Left lobe of liver (tissue), 2 donors: Measurements from ENCODE around the gene STX5. TPM values are rescaled to one million over a fixed set of nuclear protein-coding genes. Genes with fewer than 3 reads are reported as not detected.
"Not testable (repeated sequence)": the region's sequence is repeated elsewhere in the genome, so short reads cannot be mapped to it uniquely, and the experiment has no call there.

Experiments
- ATAC-seq: fragments of 200-7000 bp; cut with Tn5 transposase; one replicate; pipeline ENCODE4 v1.9.1; 2020; ENCODE audit warnings: mild to moderate bottlenecking, moderate library complexity
- DNase-seq: peaks from one replicate; pipeline ENCODE4 v3.0.0-alpha.2; 2020; ENCODE audit warnings: low spot score
- total RNA-seq: library from RNA; stranded (reverse); gene quantifications from one replicate; pipeline ENCODE4 v1.2.1, GENCODE V29; 2021
- donor health status: DM: no; HTN: no; CAD: no; lungs with moderate emphysema.
- donor health status: DM: no; HTN: yes; CAD: no.

Gene STX5
- total RNA-seq, 1 donor from 2014 or later: 23.8 TPM

DNA sequence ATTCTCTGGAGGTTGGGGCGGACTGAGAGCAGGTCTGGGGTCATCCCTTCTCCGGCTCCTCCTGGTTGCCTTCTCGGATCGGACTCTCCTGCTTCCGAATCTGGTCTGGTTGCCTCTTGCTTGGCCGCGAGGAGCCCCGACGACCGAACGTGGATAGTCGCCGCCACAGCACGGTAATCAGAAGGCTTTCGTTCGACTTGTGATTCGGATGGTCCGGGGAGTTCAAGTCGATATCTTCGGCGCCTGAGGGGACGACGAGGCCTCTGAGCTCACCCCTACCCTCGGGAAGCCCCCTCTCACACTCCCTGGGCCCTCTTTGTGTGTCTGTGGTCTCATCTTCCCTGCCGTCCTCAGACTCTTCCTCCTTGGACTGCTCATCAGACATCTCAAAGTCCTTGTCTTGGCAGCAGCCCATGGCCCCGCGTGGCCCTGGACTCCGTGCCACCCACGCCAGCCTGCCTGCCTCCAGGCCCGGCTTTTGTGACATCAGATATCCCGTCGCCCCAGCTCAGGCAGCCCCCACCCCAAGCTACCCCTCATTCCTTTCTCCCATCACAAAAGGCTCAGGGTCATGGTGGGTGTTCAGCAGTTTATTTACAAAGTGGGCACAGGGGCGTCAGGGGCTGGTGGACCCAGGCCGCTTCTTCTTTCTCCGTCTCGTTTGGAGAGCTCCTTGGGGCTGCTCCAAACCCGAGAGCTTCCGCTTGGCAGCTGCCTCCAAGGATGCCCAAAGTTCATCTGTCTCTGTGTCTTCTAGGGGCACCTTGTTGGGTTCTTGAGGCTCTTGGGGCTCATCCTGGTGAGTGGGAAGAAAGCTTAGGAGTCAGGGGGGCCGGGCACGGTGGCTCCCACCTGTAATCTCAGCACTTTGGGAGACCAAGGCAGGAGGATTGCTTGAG is 734 bp upstream of the STX5 start, which contains the start of gene TEX54:
Gene TEX54 (minus strand): TSS at position 506 of the 899 bp plus-strand sequence.
- DNase-seq (peak; percentile 72), ATAC-seq (peak; percentile 44)

- DNase-seq: no peak
- no peak for ATAC-seq
Measured at GRCh38 chr11:62830904-62831519, 839 bp downstream of the STX5 start.

- DNase-seq, ATAC-seq: not testable (repeated sequence)
Measured at GRCh38 chr11:62828130-62828529, 3.7 kb downstream of the STX5 start.

GRCh38 chr11:62823677-62824076 is 8.2 kb downstream of the STX5 start:
- ATAC-seq (no peak), DNase-seq (no peak)

DNA sequence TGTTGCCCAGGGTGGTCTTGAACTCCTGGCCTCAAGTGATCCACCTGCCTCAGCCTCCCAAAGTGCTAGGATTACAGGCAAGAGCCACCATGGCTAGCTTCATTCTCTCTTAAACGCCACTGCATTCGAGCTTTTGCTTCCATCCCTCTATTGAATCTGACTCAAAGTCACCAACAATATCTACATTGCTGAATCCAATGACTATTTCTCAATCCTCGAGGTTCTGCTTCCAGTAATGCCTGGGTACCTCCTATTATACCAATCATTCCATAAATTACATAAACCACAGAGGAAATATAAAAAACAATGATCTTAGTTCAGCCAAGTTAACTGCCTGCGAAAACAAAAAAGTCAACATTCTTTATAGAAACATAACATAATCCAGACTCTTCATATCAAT is 14.7 kb downstream of the STX5 start:
- ATAC-seq (no peak), DNase-seq (no peak)

DNA sequence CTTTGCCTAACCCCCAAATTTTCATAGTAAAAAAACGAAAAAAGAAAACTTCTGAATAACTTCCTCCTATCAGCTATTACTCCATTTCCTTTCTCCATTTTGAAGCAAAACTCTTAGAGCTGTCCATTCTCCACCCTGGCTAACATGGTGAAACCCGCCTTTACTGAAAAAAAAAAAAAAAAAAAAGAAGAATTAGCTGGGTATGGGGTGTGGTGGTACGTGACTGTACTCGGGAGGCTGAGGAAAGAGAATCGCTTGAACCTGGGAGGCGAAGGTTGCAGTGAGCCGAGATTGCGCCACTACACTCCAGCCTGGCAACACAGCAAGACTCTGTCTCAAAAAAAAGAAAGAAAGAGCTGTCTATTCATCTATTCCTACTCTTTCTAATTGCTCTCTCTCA is 15.3 kb downstream of the STX5 start:
- DNase-seq: no peak

DNA sequence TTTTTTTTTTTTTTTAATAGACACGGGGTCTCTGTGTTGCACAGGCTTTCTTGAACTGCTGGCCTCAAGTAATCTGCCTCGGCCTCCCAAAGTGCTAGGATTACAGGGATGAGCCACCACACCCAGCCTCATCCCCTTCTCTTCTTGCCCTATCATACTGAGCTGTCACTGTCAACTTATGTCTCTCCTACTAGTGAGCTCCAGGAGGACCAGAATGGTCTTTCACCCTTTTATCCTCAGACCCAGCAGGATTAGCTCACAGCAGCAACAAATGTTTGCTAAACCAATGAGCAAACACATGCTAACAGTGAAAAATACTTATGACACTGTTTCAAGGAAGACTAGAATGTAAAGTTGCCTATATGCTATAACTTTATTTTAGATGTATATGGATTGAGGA is 20.2 kb downstream of the STX5 start:
- ATAC-seq: no peak
- no peak for DNase-seq

More for the DNA sequence above, 15.3 kb downstream of the STX5 start:
- ATAC-seq: no peak

DNA sequence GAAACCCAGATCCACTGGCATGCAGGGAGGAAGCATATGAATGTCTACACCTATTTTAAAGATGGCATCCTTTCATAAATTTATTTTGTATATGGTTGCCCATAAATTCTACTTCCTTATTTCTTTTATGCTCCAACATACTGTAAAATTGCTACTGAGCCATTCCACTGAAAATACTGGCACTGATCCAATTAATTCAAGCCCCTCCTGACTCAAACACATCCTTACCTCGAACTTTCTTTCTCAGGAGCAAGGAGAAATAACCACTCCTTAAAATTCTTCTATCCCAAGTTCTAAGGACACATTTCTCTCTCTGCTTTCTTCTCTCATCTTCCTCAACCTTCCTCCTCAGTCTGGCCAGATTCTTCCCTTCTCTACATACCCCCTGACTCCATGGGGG is 21.1 kb downstream of the STX5 start:
- no peak for DNase-seq
- ATAC-seq: no peak

DNA sequence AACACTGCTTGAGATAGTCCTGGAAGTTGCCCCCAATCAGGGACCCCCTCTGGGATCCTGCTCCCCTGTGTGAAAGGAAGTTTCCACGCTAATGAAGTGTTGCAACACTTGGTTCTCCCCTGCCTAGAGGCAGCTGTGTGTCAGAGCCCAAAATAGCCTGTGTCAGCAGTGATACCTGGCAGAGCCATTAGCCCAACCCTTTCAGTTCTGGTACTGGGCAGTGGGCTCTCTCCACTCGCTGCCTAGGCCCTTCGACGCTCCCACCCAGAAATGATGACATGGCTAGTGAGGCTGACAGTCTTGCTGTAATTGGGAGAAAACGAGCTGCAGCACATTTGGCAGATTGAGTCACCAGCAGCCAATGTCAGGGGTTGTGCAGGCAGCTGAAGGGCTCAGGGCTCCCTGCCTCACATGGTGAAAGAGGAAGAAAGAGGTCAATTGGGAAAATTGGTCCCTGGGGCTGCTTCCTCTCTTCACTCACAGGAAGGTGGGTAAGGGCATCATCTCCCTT is 25.2 kb downstream of the STX5 start:
- peak; percentile 49 for ATAC-seq

GRCh38 chr11:62805961-62806441 is 25.9 kb downstream of the STX5 start:
- no peak for ATAC-seq
- no peak for DNase-seq

More for the DNA sequence above, 25.2 kb downstream of the STX5 start:
- peak; percentile 51 for DNase-seq

DNA sequence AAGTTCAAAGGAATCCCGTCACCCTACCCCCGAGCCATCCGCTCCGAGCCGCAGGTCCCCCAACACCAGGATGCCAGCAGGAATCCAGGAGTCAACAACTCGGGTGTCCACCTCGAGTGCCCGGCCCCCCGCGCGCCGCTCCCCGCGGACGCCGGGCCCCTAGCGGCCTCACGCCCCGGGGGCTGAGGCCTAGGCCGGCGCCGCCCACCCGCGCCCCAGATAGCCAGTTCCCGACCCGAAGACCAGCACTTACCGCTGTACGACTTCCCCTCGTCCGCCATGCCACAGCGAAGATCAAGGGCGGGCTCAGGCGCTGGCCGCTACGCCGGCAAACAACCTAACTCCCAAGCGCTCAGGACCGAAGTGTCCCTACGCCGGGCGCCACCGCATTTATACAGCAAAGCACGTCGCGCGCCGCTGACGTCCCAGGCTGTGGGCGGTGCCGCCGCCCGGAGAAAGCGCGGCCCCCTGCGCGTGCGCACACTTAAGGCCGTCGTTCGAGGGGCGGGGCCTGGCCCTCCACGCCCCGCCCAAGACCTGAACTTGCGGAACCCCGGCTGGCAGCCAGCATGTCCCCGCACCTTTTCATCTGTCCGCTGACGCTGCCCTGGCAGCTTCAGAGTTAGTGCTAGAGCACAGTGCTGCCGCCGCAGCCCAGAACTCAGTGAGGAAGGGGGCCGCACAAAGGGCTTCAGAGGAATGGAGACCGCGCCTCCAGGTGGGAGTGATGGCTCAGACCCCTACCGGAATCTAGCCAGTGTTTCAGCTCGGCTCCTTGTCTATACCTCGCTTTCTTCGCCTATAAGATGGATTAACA is 26.6 kb downstream of the STX5 start, which contains the start of gene NXF1:
Gene NXF1 (minus strand): TSS at position 365 of the 817 bp plus-strand sequence. CDS start 84 bp downstream, at position 281.
- peak; percentile 90 for ATAC-seq

DNA sequence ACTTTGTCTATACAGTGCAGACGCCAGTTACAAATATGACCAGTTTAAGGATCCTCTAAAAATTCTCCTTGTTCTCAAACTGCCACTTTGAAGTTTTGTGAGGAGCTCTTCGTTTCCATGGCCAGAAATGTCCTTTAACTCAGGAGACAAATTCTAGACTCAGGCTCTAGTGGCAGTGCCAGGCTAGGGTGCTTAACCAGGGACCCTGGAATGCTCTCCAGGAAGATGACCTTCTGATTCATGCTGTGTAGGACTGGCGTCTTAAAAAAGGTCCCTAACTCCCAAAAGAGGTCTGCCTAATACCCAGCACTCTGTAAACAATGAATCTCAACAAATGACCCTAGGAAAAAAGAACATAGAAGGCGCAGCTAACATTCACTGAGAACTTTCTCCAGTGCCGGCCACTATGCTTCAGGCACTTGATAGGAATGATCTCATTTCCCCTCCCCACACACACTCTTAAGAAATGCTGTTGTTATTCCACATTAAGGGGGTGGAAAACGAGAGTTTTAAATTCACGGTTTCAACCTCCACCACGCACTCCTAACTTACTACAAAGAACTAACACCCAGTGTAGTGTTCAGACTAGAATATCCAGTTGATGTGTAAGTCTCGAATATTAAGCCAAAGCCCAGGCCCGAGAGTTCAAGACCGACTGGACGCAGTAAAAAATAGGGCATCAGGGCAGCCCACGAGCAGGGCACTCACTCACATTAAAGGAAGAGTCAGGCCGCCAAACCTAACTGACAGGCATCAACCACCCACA is 27.4 kb downstream of the STX5 start:
- no peak for DNase-seq
- peak; percentile 38 for ATAC-seq

More for the DNA sequence above, 26.6 kb downstream of the STX5 start, which contains the start of gene NXF1:
- peak; percentile 98 for DNase-seq

DNA sequence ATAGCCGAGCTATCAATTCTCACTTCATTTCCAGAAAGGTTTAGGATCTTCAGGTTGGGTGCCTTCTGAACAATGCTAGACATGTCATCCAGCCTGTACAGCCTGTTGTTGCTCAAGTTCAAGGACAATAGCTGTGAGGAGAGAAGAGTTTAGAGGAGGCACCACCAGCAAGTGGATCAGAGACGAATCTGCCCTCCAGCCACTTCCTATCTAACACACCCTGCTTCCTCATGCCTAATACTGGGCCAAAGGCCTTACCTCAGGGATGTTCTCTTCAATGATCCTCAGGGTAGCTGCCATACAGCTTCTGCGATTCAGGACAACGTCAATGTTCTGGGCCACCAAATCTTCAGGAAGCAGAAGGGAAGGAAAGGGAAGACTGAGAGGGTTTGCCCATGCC is 30.8 kb downstream of the STX5 start:
- no peak for ATAC-seq

DNA sequence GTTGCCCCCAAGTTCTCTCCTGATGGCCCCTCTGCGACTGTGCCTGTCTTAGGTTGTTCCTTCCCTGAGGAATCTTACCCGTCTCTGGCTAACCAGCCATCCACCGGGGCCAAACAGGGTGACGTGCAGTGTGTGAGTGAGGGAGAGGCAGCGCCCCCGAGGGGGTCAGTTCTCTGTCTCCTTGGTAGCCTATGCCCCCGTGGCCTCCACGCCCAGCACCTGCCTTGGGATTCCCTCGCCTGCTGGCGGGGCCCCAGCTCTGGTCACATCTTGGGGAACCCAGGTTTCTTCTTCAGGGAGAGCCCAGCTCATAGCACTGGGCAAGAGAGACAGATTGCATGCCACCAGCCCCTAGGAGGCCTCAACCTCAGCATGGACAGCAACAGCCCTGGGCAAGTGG is 32.4 kb downstream of the STX5 start:
- DNase-seq: no peak
- no peak for ATAC-seq

More for the DNA sequence above, 30.8 kb downstream of the STX5 start:
- DNase-seq: no peak

DNA sequence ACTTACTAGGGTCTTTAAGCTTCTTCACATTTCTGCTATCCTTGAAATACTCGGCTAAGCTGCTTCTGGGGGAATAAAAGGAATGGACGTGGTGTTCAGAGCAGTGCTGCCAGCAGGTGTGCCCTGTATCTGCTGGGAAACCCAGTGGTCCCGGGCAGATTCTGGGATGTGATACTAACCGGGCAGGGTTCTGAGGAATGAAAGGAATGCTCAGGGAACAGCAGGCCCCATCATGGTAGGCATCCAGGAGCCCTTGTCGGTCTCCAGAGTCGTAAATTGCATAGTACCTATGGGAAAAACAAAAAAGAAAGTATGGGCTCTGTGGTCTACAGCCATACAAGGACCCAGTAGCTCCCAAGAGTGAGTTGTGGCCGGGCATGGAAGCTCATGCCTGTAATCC is 35.6 kb downstream of the STX5 start:
- DNase-seq (no peak), ATAC-seq (no peak)

GRCh38 chr11:62794201-62794775 is 37.6 kb downstream of the STX5 start:
- DNase-seq: no peak
- no peak for ATAC-seq

- DNase-seq: no peak
- ATAC-seq: no peak
Measured at GRCh38 chr11:62792202-62792575, 39.7 kb downstream of the STX5 start.

- DNase-seq (peak; percentile 86), ATAC-seq (peak; percentile 85)
Measured at GRCh38 chr11:62791501-62792201, 40.2 kb downstream of the STX5 start, which contains the start of gene TMEM223. Gene TMEM223, minus strand, starts transcription at chr11:62792006. Its CDS starts 12 bp downstream, at chr11:62791994.

DNA sequence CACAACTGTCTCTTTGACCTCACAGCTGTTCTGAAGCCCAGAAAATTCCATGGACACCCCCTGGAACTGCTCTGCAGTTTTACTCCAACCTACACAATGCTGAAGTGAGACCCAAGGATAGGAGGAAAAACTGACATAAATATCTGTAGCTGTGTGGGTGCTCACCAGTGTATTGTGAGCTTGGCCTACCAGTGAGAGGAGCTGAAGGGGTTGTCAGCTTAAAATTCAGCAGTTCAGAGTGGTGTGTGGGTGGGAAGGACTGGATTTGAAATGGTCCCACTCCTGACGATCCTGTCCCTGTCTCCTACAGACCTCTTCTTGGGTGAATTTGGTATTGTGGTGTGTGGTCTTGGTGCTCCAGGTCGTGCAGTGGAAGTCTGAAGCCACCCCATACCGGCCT is 42.3 kb downstream of the STX5 start:
- ATAC-seq: no peak
- DNase-seq: no peak
